Astrocyte of the cerebellum (primary cell): ENCODE data around the gene CD83.

ENCODE experiments used
- DNase-seq: peaks from one replicate; pipeline ENCODE4 v3.0.0-alpha.2; 2011; ENCODE audit warnings: low read depth
- H3K4me3 ChIP-seq: 2 replicates; pipeline ENCODE4 v1.5.1; 2011; ENCODE audit warnings: mild to moderate bottlenecking, low read depth, low read length, moderate library complexity
- in situ Hi-C: cut with HindIII; loops from 2 replicates; pipeline ENCODE4 v1.10.0; 2017; ENCODE audit warnings: low sequenced_read_pairs
- TF ChIP-seq, protein P1 (sequence below): IDR thresholded peaks from 2 replicates; pipeline ENCODE4 v1.5.1; 2012; ENCODE audit warnings: low read length, low read depth, moderate library complexity, mild to moderate bottlenecking; ENCODE audit errors: missing control alignments

The CD83 gene

DNA sequence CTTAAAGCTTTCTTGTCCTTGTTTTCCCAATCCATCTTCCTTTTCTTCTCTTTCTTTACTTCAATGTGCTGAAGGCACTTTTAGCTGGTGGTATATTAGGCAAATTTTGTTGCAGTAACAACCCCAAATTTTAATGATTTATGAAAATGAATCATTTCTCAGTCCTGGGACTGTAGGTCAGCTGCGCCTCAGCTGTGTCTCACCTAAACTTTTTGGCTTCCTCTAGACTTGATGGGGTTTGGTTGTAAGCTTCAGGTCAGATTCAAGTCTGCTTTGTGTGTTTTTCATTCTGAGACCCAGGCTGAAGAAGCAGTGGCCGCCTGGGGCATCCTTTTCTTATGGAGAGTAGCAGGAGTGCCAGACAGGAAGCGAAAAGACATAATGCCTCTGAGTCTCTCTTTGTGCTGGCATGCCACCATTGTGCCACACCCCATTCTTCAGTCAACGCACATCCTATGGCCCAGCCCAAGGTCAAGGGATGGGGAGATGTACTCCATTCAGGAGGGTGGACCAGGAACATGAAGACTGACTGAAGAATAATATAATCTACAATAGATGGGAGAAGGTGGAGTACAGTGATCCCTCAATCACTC, 28.9 kb upstream of the CD83 start:
- DNase-seq: no peak
- in situ Hi-C loops: no loop called here
- no peak overlapping the region for H3K4me3 ChIP-seq
- TF ChIP-seq, protein P1, sequence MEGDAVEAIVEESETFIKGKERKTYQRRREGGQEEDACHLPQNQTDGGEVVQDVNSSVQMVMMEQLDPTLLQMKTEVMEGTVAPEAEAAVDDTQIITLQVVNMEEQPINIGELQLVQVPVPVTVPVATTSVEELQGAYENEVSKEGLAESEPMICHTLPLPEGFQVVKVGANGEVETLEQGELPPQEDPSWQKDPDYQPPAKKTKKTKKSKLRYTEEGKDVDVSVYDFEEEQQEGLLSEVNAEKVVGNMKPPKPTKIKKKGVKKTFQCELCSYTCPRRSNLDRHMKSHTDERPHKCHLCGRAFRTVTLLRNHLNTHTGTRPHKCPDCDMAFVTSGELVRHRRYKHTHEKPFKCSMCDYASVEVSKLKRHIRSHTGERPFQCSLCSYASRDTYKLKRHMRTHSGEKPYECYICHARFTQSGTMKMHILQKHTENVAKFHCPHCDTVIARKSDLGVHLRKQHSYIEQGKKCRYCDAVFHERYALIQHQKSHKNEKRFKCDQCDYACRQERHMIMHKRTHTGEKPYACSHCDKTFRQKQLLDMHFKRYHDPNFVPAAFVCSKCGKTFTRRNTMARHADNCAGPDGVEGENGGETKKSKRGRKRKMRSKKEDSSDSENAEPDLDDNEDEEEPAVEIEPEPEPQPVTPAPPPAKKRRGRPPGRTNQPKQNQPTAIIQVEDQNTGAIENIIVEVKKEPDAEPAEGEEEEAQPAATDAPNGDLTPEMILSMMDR: no peak

DNA sequence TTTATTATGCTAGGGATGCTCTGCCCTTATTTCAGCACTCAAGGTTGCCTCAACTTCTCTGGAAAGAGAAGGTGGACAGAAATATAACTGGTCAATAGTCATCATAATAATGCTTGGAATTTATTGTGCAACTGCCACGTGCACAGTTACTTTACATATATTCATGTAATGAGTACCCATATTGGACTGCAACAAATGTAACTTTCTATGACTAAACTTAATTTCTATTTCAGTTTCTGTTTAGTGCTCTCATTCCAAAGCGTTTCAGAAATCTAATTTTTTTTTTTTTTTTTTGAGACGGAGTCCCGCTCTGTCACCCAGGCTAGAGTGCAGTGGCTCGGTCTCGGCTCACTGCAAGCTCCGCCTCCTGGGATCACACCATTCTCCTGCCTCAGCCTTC, 28.3 kb upstream of the CD83 start:
- no peak overlapping the region for H3K4me3 ChIP-seq
- no peak for DNase-seq
- in situ Hi-C loops: no loop called here
- TF ChIP-seq, protein P1: no peak

DNA sequence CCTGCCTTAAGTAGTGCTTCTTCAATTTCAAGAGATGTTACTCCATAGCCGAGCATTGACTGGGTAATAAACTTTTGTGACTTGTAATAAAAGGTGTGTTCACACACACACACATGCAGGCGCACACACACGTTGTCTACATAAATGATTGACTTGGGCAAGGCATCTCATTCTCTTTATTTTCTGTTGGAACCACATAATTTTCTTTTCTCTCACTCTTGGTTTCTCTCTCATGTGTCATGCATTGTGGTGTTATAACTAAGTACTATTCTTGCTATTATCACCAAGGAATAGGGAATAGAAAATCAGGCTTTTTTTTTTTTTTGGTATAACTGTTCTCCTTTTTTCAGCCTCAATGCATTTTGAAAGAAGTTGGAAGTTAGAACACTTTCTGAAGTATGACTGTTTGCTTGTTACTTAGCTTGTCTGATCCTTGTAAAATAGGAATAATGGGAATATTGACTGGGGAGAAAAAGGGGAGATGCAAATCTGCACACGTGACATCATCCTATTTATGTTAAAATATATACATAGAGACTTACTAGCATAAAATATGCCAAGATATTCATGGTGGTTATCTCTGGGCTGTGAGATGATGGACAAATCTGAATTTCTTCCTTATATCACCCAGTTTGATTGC, 26.1 kb upstream of the CD83 start:
- no peak overlapping the region for H3K4me3 ChIP-seq
- DNase-seq: no peak
- in situ Hi-C loops: no loop called here
- TF ChIP-seq, protein P1: no peak

DNA sequence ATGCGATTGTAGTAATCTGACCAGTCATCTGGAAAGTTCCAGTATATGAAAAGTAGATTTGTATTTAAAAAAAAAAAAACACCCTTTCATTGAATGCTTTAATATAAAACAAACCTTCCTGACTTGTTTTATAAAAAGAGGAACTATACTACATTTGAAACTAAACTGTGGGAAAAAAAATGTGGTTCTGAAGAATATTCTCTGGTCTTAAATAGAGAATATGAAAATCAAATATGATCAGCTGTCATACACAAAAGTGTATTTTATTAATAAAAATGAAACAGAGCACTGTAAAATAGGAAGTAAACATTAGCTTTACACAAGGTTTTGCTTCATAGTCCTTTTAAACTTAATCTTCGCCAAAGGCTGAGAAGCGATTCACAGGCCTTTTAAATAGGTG, 25.3 kb upstream of the CD83 start:
- H3K4me3 ChIP-seq: no peak overlapping the region
- DNase-seq: no peak
- in situ Hi-C loops: no loop called here
- TF ChIP-seq, protein P1: no peak

DNA sequence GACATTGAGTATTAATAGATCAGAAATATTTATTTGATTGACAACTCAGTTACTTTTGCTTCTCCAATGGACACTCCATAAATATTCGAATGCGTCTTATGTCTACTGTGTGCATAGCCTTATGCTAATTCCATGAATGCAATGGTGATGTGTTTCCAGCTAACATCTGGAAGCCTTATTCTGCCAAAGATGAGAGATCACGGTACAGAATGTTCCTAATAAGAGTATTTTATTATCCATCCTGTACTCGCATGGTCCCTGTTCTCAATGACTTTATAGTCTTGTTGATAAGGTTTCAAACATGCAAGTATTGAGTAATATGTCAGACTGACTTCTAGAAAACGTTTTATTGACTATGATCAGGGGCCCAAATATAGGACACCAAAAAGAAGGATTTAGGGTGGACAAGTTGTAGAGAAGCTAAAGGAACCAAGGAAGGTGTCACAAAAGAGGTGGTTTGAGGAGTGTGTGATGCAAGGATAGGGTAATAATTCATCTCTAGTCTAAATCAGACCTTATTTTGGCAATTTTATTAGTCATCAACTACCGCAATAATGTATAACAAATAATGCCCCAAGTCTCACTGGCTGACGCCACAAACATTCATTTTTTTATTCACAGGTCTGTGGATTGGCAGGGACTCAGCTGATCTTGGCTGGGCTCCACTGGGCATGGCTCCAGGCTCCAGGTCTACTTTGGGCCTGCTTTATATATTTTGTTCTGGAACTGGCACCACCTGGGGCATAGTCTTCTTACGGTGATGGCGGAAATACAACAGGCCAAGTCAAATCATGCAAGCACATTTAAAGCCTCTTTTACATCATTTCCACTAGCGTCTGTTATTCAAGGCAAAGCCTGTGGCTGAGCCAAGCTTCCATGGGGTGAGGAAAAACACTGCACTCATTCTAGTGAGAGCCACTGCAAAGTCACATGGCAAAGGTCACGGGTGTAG, 24.5 kb upstream of the CD83 start:
- TF ChIP-seq, protein P1: no peak
- DNase-seq: peak; percentile 68
- in situ Hi-C loops: no loop called here
- no peak overlapping the region for H3K4me3 ChIP-seq

DNA sequence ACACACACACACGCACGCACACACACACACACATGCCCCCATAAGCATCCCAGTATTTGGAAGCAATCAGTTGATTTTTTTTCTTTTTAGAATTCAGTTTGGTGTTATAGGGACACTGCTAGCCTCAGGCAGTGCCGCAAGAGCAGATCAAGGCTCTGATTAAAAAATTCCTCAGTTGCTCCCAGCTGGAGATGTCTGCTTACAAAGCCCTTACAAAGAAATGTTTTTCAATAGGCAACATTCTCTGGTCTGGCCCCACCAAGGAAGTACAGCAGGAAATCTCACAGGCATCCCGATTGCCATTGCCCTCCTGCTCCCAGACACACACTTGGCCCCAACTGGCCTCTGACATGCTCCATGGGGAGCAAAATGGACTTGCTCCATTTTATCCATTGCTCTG, 22.9 kb upstream of the CD83 start:
- TF ChIP-seq, protein P1: no peak
- in situ Hi-C loops: no loop called here
- H3K4me3 ChIP-seq: no peak overlapping the region

More for the DNA sequence above, 22.9 kb upstream of the CD83 start:
- DNase-seq: peak; percentile 46
